AG04450 (cell line): ENCODE results near the gene ADRA2B. TPM values are rescaled to one million over a fixed set of nuclear protein-coding genes. Genes with fewer than 3 reads are reported as not detected.
"Not testable (repeated sequence)": the region's sequence is repeated elsewhere in the genome, so short reads cannot be mapped to it uniquely, and the experiment has no call there.

Source experiments
- CTCF ChIA-PET: fragments of 300-600, 350-600 bp; formaldehyde crosslinking; extraction: SDS; loops from one replicate; lab custom pipeline; 2022; ENCODE audit warnings: antibody characterized with exemption, inconsistent platforms; lab: Charles Lee
- POLR2A ChIA-PET: fragments of 350-600 bp; formaldehyde crosslinking; extraction: SDS; loops from one replicate; lab custom pipeline; 2021; ENCODE audit warnings: antibody characterized with exemption, inconsistent platforms; lab: Yijun Ruan, JAX
- DNase-seq: peaks from one replicate; pipeline ENCODE4 v3.0.0-alpha.2; 2011; ENCODE audit warnings: low read depth, low spot score
- H3K27ac ChIP-seq: one replicate; pipeline ENCODE4 v1.5.1; 2012; ENCODE audit warnings: low read depth, low read length, control low read depth
- H3K27me3 ChIP-seq: one replicate; pipeline ENCODE4 v1.6.0; 2012; ENCODE audit warnings: low read length; ENCODE audit not compliant: control insufficient read depth, insufficient read depth
- H3K4me3 ChIP-seq: 2 replicates; pipeline ENCODE4 v1.5.1; 2011; ENCODE audit warnings: mild to moderate bottlenecking, low read depth, low read length, control low read depth
- H3K9me3 ChIP-seq: 2 replicates; pipeline ENCODE4 v1.5.1; 2012; ENCODE audit warnings: low read length; ENCODE audit not compliant: control insufficient read depth, insufficient read depth
- CTCF ChIP-seq: IDR thresholded peaks from 2 replicates; pipeline ENCODE4 v1.5.1; 2011; ENCODE audit warnings: low read depth, low read length, control low read depth, inconsistent platforms
- polyA plus RNA-seq: library from polyadenylated mRNA; depleted of rRNA; stranded (reverse); fragments of >200 nt; gene quantifications from 2 replicates; pipeline ENCODE4 v1.2.3, GENCODE V29; 2011; rRNA removed

Gene ADRA2B
- polyA plus RNA-seq, 1 experiment, result not detected

DNA sequence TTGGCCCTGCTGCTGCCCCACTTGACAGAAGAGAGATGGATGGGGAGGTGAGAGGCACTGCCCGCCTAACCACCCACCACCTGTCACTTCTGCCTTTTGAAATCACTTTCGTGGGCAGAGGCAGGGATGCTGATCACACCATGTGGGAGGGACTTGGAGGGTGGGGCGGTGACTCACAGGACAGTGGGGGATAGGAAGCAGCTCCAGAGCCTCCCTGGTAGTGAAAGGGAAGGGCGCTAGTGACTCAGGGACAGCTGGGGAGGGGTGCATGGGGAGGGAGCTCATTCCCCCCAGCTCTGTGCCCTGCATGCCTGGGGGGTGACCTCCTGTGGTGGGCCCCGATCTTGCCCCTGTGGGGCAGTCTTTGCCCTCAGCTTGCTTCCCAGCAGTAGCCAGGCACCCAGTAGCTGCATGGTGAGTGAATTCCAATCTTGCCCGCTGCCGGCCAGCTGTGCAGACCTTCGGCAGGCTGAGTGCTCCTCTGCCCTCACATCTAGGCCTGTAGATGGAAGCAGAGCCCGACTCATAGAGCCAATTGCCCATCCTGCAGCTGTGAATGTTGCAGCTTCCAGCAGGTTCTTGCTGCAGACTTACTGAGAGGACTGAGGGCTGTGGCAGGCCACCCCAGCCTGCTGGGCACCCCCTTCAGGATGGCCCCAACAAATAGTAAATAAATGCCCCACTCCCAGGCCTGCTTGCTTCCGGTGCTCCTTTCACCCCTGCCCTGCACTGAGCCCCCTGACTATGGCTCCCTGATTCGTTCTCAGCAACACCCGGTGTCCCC is 53.1 kb downstream of the ADRA2B start:
- TF ChIP-seq CTCF, result peak; percentile 26; the same call in 1 of the 2 replicates
- H3K27ac ChIP-seq, H3K27me3 ChIP-seq, CTCF ChIA-PET, H3K9me3 ChIP-seq, POLR2A ChIA-PET, H3K4me3 ChIP-seq: not testable (repeated sequence)
- DNase-seq, result peak; percentile 13

Other genes with a start within 250 kb of the ADRA2B start
- gene ANKRD36C, start 124.7 kb downstream of the ADRA2B start, polyA plus RNA-seq, result 4.8 and 5.0 TPM in 2 replicates
- 0.10 TPM in 1 of 2 replicates, not detected in the other for gene GPAT2, start 81.7 kb downstream of the ADRA2B start, polyA plus RNA-seq
- not detected in 2 replicates for gene ASTL, start 21.9 kb upstream of the ADRA2B start, polyA plus RNA-seq
- gene DUSP2, start 28.9 kb upstream of the ADRA2B start, polyA plus RNA-seq, result 0.94 and 1.0 TPM in 2 replicates
- 84.2 and 106 TPM in 2 replicates for gene STARD7, start 92.3 kb upstream of the ADRA2B start, polyA plus RNA-seq
- 45.3 and 48.7 TPM in 2 replicates for gene TMEM127, start 149.4 kb upstream of the ADRA2B start, polyA plus RNA-seq
- gene CIAO1, start 149.7 kb upstream of the ADRA2B start, polyA plus RNA-seq, result 65.2 and 77.0 TPM in 2 replicates
- gene SNRNP200, start 189.0 kb upstream of the ADRA2B start, polyA plus RNA-seq, result 99.0 and 136 TPM in 2 replicates
- 3.4 and 3.7 TPM in 2 replicates for gene ITPRIPL1, start 208.7 kb upstream of the ADRA2B start, polyA plus RNA-seq
- gene NCAPH, start 219.2 kb upstream of the ADRA2B start, polyA plus RNA-seq, result 5.8 and 7.2 TPM in 2 replicates